ENCODE results near the gene CCNH.

Gene CCNH

GRCh38 chr5:87399720-87400119, 13.0 kb downstream of the CCNH start (continued):
- TF ChIP-seq, protein P1, sequence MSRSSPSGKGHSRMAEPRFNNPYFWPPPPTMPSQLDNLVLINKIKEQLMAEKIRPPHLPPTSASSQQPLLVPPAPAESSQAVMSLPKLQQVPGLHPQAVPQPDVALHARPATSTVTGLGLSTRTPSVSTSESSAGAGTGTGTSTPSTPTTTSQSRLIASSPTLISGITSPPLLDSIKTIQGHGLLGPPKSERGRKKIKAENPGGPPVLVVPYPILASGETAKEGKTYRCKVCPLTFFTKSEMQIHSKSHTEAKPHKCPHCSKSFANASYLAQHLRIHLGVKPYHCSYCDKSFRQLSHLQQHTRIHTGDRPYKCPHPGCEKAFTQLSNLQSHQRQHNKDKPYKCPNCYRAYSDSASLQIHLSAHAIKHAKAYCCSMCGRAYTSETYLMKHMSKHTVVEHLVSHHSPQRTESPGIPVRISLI (tag by site-specific recombination; IDR thresholded peaks at IDR 0.05) = no peak

- Histone ChIP-seq H3K27ac (ENCODE audit: extremely low read depth, low read depth, low read length) (no peak overlapping the region), H3K9me3 (ENCODE audit: control insufficient read depth, insufficient read depth, low read depth, low read length) (no peaks in the 10 kb centered on the region), H3K36me3 (ENCODE audit: control insufficient read depth in 2 of 2, insufficient read depth in 1 of 2, low read length in 2 of 2) (peaks cover 74 to 96% of the 10 kb centered on the region in 2 experiments), H3K4me3 (ENCODE audit: low read depth, low read length) (no peak overlapping the region), H3K4me1 (ENCODE audit: control insufficient read depth, insufficient read depth, low read length) (no peaks in the 10 kb centered on the region)
- TF ChIP-seq ZNF792 (tag by site-specific recombination; IDR thresholded peaks at IDR 0.05) (no peak), PRDM4 (tag by site-specific recombination; IDR thresholded peaks at IDR 0.05) (no peak), ZNF16 (tag by site-specific recombination; IDR thresholded peaks at IDR 0.05; ENCODE audit: low read depth) (no peak), ZNF335 (tag by site-specific recombination; conservative IDR thresholded peaks at IDR 0.05) (no peak), BCL11B (tag by site-specific recombination; IDR thresholded peaks at IDR 0.05; ENCODE audit: low read depth) (no peak), TRIM28 (IDR thresholded peaks at IDR 0.05; ENCODE audit: borderline replicate concordance, low read length) (no peak), SCRT2 (tag by site-specific recombination; IDR thresholded peaks at IDR 0.05) (no peak)
- ChIA-PET CTCF (interaction anchor here (1.1 to 2.7 kb wide), 3 partner anchors 9 to 21 kb away, joined by 3 to 31 read pairs (median 7); no protein-coding TSS in a partner anchor), POLR2A (no interaction called here)
These were observed 13.6 kb downstream of the CCNH start for GRCh38 chr5:87398981-87399614.

DNA sequence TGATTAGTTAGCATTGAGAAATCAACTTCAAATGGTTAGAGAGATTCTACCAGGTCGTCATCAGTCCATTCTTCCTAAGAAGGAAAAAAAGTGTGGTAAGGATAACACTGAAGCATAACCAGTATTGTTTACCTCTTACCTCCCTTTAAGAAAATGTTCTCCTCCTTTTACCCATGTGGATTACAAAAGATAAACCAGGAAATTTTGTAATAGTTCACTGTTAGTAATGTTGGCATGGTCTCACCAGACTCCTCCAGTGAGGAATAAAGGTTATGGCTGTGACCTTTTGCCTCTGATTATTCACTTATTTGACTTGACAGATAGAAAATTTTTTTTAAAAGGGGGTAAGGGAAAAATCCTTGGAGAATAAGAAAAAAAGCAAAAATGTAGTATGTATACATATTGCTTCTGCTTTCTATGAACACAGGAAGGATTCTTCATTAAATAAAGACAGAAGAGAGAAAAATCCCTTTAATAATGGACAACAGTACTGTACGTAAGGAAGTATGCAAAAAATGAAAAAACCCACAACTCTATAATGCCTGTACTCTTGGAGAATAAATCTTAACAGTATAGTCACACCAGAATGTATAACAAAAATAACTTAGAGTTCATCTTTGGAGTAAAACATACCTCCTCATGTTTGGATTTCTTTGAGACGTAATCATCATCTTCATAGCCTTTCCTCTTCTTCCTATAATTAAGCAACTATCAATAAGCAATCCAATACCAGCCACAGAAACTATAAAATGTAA, 18.1 kb downstream of the CCNH start:
- POLR2A ChIA-PET = no interaction called here

DNA sequence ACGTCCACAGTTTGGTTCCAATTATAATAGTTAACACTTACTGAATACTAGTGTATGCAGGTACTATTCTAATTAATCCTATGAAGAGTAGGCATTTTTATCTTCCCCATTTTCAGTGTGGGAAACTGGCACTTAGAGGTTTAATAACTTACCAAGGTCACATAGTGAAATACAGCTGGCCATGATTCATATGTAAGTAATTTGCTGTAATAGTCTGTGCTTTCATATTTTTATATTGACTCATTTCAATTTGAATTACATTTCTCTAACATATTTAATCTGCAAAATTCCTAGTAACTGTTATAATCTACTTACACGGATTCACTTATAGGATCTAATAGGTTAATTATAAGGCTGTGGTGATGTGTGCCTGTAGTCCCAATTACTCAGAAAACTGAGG, 19.4 kb downstream of the CCNH start:
- Histone ChIP-seq H3K4me3 (ENCODE audit: low read depth, low read length) (no peak overlapping the region), H3K4me1 (ENCODE audit: control insufficient read depth, insufficient read depth, low read length) (no peaks in the 10 kb centered on the region), H3K9me3 (ENCODE audit: control insufficient read depth, insufficient read depth, low read depth, low read length) (no peaks in the 10 kb centered on the region), H3K27ac (ENCODE audit: extremely low read depth, low read depth, low read length) (no peak overlapping the region), H3K36me3 (ENCODE audit: control insufficient read depth in 2 of 2, insufficient read depth in 1 of 2, low read length in 2 of 2) (peaks cover 79 to 97% of the 10 kb centered on the region in 2 experiments)
- ChIA-PET POLR2A (no interaction called here), CTCF (no interaction called here)
- TF ChIP-seq ZNF658 (tag by site-specific recombination; IDR thresholded peaks at IDR 0.05) (no peak), ZNF174 (tag by site-specific recombination; IDR thresholded peaks at IDR 0.05) (no peak), GLIS2 (tag by site-specific recombination; IDR thresholded peaks at IDR 0.05) (no peak), ZNF558 (tag by site-specific recombination; IDR thresholded peaks at IDR 0.05) (no peak), ZNF114 (tag by site-specific recombination; IDR thresholded peaks at IDR 0.05) (no peak), ZNF610 (tag by site-specific recombination; IDR thresholded peaks at IDR 0.05; ENCODE audit: borderline replicate concordance) (no peak), ZNF654 (tag by site-specific recombination; IDR thresholded peaks at IDR 0.05; ENCODE audit: low read depth) (no peak), EGR2 (tag by site-specific recombination; IDR thresholded peaks at IDR 0.05; ENCODE audit: low read depth) (no peak), KLF9 (tag by site-specific recombination; IDR thresholded peaks at IDR 0.05; ENCODE audit: low read depth) (no peak), HOXD13 (CRISPR knock-in tag; IDR thresholded peaks at IDR 0.05; ENCODE audit: borderline replicate concordance) (no peak), ZNF530 (tag by site-specific recombination; IDR thresholded peaks at IDR 0.05; ENCODE audit: low read depth) (no peak)
- TF ChIP-seq, protein P2, sequence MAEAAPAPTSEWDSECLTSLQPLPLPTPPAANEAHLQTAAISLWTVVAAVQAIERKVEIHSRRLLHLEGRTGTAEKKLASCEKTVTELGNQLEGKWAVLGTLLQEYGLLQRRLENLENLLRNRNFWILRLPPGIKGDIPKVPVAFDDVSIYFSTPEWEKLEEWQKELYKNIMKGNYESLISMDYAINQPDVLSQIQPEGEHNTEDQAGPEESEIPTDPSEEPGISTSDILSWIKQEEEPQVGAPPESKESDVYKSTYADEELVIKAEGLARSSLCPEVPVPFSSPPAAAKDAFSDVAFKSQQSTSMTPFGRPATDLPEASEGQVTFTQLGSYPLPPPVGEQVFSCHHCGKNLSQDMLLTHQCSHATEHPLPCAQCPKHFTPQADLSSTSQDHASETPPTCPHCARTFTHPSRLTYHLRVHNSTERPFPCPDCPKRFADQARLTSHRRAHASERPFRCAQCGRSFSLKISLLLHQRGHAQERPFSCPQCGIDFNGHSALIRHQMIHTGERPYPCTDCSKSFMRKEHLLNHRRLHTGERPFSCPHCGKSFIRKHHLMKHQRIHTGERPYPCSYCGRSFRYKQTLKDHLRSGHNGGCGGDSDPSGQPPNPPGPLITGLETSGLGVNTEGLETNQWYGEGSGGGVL (tag by site-specific recombination; IDR thresholded peaks at IDR 0.05) = no peak

More for the DNA sequence above, 18.1 kb downstream of the CCNH start:
- Histone ChIP-seq H3K4me1 (ENCODE audit: control insufficient read depth, insufficient read depth, low read length) (no peaks in the 10 kb centered on the region), H3K36me3 (ENCODE audit: control insufficient read depth in 2 of 2, insufficient read depth in 1 of 2, low read length in 2 of 2) (peaks cover 78 to 98% of the 10 kb centered on the region in 2 experiments), H3K9me3 (ENCODE audit: control insufficient read depth, insufficient read depth, low read depth, low read length) (no peaks in the 10 kb centered on the region), H3K27ac (ENCODE audit: extremely low read depth, low read depth, low read length) (no peak overlapping the region), H3K4me3 (ENCODE audit: low read depth, low read length) (no peak overlapping the region)
- TF ChIP-seq ZNF580 (tag by site-specific recombination; IDR thresholded peaks at IDR 0.05) = no peak
- TF ChIP-seq ZNF138 (tag by site-specific recombination; IDR thresholded peaks at IDR 0.05; ENCODE audit: borderline replicate concordance) = no peak
- TF ChIP-seq ZNF48 (tag by site-specific recombination; IDR thresholded peaks at IDR 0.05) = no peak
- no peak for TF ChIP-seq BCL11A (tag by site-specific recombination; IDR thresholded peaks at IDR 0.05; ENCODE audit: low read depth)
- no peak for TF ChIP-seq ZFP41 (tag by site-specific recombination; IDR thresholded peaks at IDR 0.05; ENCODE audit: borderline replicate concordance)
- TF ChIP-seq ZNF433 (tag by site-specific recombination; IDR thresholded peaks at IDR 0.05; ENCODE audit: low read depth) = no peak
- TF ChIP-seq ZSCAN23 (tag by site-specific recombination; IDR thresholded peaks at IDR 0.05) = no peak
- TF ChIP-seq ZNF785 (tag by site-specific recombination; IDR thresholded peaks at IDR 0.05) = no peak
- no peak for TF ChIP-seq ZNF76 (tag by site-specific recombination; IDR thresholded peaks at IDR 0.05; ENCODE audit: borderline replicate concordance, low read depth)
- CTCF ChIA-PET = no interaction called here
